SJCRH30 (cell line): ENCODE results near the gene GRK5. TPM values are rescaled to one million over a fixed set of nuclear protein-coding genes. Genes with fewer than 3 reads are reported as not detected.
A peak's percentile ranks its signal among the peaks of the same experiment; 100 is the strongest.

Experiments
- DNase-seq, 2 experiments: peaks; one replicate each; pipeline ENCODE4 v3.0.0-alpha.2; 2015 to 2020
- H3K27ac ChIP-seq: fragments of 250-450 bp; sonication (Bioruptor Pico); 2 replicates; pipeline ENCODE4 v1.5.1; 2020; ENCODE audit warnings: mild to moderate bottlenecking, moderate library complexity
- H3K27me3 ChIP-seq: fragments of 250-450 bp; sonication (Bioruptor Pico); 2 replicates; pipeline ENCODE4 v1.5.1; 2020; ENCODE audit warnings: mild to moderate bottlenecking, moderate library complexity
- H3K36me3 ChIP-seq: fragments of 250-450 bp; sonication (Bioruptor Pico); 2 replicates; pipeline ENCODE4 v1.5.1; 2020; ENCODE audit warnings: mild to moderate bottlenecking, moderate library complexity
- H3K4me1 ChIP-seq: fragments of 250-450 bp; sonication (Bioruptor Pico); 2 replicates; pipeline ENCODE4 v1.5.1; 2020; ENCODE audit warnings: mild to moderate bottlenecking, moderate library complexity
- H3K4me3 ChIP-seq: fragments of 250-450 bp; sonication (Bioruptor Pico); 2 replicates; pipeline ENCODE4 v1.5.1; 2020; ENCODE audit warnings: mild to moderate bottlenecking, moderate library complexity
- H3K9me3 ChIP-seq: fragments of 250-450 bp; sonication (Bioruptor Pico); replicated peaks from 2 replicates; pipeline ENCODE4 v1.5.1; 2020; ENCODE audit warnings: mild to moderate bottlenecking, moderate library complexity
- total RNA-seq: library from RNA; depleted of rRNA; stranded (reverse); fragments of >200 nt; shearing (Covaris generic); gene quantifications from 2 replicates; pipeline ENCODE4 v1.2.3, GENCODE V29; 2014

Gene GRK5
- total RNA-seq, 1 experiment from 2014 or later, result 4.4 TPM

DNA sequence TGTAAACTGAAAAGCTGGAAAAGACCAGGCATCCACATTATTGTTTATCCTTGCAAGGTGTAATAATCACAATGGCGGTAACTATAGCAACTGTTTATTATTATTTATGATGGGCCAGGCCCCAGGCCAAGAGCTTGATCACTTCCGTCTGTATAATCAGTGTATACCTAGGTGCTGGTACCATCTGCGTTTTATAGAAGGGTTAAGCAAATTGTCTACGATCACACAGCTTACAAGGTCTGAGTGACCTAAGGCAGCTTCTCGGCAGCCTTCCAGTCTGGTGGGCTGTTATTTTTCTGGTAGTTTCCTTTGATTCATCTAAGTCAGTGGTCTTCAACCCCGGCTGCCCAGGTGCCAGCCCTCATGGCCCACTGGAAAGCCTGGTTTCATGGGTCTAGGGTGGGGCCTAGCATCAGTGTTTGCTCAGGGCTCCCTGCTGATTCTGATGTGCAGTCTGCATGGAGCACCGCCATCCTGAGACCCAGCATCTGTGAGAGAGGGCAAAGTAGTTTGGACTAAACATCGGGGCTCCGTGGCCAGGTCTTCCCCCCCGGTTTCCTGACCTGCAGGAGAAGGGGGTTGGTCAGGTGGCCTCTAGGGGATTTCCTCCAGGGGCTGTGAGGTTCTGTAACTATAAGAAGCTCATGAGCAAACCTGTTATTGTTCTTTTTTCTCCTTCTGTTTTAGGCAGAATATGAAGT, 188.8 kb downstream of the GRK5 start:
- peaks cover 10% of the 10 kb centered on the region; the same call in 1 of the 2 replicates for H3K4me1 ChIP-seq
- no peak for DNase-seq
- no peaks in the 10 kb centered on the region for H3K36me3 ChIP-seq
- H3K4me3 ChIP-seq, result no peak overlapping the region
- H3K9me3 ChIP-seq, result no peaks in the 10 kb centered on the region
- no peak overlapping the region for H3K27ac ChIP-seq
- H3K27me3 ChIP-seq, result no peaks in the 10 kb centered on the region

DNA sequence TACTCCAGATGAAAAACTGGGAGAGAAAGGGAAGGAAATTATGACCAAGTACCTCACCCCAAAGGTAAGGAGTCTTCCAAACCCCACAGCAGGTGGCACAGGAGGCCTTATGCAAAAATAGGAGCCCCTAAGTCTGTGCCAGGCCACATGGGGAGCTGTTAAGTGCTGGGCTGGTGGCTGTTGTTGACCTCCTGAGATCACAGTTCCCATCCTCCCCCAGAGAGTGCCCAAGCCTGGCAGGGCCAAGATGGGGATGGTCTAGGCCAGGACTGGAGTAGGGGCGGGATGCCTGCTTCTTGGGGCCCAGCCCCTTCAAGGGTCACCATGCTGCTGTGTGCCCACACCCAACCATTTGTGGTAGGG, 189.3 kb downstream of the GRK5 start:
- no peaks in the 10 kb centered on the region for H3K9me3 ChIP-seq
- no peaks in the 10 kb centered on the region for H3K27me3 ChIP-seq
- no peak overlapping the region for H3K27ac ChIP-seq
- DNase-seq, result no peak
- H3K4me3 ChIP-seq, result no peak overlapping the region
- H3K4me1 ChIP-seq, result peaks cover 10% of the 10 kb centered on the region; the same call in 1 of the 2 replicates
- H3K36me3 ChIP-seq, result no peaks in the 10 kb centered on the region

DNA sequence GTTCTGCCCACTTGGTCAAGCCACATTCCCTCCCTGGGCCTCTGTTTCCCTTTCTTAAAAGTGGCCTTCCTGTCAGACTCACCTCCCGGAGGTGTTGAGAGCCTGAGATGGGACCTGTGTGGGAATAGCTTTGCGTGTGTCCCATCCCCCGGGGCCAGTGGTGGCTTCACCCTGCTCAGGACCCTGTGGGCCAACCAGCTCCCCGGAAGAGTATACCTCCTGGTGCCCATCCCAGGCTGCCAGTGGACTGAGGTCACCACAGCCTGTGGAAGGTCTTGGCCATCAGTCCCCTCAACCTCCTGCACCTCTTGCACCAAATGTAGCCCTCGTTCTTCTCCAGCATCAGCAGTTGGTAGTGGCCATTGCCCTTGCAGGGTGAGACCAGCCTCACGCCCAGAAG, 190.0 kb downstream of the GRK5 start:
- Histone ChIP-seq H3K27me3 (no peaks in the 10 kb centered on the region), H3K4me3 (no peak overlapping the region), H3K4me1 (peaks cover 10% of the 10 kb centered on the region; the same call in 1 of the 2 replicates), H3K9me3 (no peaks in the 10 kb centered on the region), H3K36me3 (no peaks in the 10 kb centered on the region), H3K27ac (no peak overlapping the region)
- DNase-seq, result no peak

DNA sequence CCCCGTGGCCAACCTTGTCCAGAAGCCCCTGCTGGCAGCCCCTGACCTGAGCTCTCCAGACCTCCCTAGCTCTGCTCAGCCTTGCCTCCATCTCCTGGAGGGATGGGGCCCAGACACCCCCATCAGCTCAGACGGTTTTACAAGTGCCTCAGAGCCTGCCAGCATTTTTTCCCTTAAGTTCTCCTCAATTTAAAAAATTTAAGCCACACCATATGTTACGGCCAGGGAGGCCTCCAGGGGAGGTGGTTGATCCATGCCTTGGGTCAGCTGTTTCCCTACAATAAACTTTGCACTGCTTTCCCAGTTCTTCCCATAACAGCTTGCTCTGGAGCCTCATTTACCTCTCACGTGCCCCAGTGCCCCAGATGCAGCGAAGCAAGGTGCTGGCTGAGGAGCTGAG, 191.6 kb downstream of the GRK5 start:
- DNase-seq, result peak; percentile 41 to 58
- H3K36me3 ChIP-seq, result no peaks in the 10 kb centered on the region
- peaks cover 10% of the 10 kb centered on the region; the same call in 1 of the 2 replicates for H3K4me1 ChIP-seq
- H3K27ac ChIP-seq, result no peak overlapping the region
- H3K9me3 ChIP-seq, result no peaks in the 10 kb centered on the region
- no peaks in the 10 kb centered on the region for H3K27me3 ChIP-seq
- no peak overlapping the region for H3K4me3 ChIP-seq

DNA sequence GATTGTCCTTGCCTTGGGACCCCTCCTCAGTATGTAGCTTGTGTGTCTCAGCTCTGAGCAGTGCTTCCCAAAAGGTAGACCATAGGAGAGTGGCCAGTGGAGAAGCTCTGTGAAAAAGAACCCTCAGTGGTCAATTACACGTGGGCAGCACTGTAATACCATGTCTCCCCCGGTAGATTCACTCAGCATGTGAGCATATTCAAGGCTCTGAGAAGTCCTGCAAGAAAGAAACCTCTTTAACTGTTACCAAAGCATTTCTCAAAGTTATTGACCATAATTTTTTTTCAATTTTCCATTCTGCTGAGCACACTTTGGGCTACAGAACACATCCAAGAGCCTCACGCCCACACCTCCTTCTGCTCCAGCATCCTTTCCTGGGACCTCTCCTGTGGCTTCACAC, 192.1 kb downstream of the GRK5 start:
- H3K9me3 ChIP-seq, result no peaks in the 10 kb centered on the region
- H3K4me3 ChIP-seq, result no peak overlapping the region
- H3K27ac ChIP-seq, result no peak overlapping the region
- no peaks in the 10 kb centered on the region for H3K36me3 ChIP-seq
- DNase-seq, result no peak
- no peaks in the 10 kb centered on the region for H3K27me3 ChIP-seq
- peaks cover 10% of the 10 kb centered on the region; the same call in 1 of the 2 replicates for H3K4me1 ChIP-seq

DNA sequence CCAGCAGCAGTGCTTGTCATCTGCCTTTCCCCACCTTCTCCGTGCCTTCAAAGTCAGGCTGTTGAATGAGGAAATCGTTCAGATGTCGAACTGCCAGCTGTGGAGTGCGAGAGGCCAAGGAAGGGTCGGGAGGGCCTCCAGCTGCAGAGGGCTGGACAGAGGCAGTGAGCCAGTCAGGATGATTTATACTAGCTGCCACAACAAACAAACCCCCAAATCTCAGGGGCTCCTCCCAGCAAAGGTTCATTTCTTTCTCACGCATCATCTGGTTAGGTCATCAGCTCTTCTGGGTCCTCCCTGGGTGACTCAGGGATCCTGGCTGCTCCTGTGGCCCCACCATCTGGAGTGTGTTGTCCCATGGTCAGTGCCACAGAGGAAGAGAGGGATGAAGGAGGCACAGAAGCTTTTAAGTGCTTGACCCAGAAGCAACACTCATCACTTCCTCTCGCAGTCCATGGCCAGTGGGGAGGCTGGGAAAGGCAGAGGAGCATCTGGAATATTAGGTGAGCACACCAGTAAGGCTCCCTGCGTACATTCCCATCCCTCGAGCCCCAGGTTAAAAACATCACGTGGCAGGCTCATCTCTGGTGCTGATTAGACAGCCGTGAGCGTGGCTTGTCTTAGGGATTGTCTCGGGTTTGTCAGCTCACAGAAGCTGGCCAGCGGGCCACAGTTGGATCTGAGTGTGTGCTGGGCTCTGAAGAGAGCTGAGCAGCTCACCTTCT, 194.5 kb downstream of the GRK5 start:
- H3K4me1 ChIP-seq, result peaks cover 10% of the 10 kb centered on the region; the same call in 1 of the 2 replicates
- no peak overlapping the region for H3K4me3 ChIP-seq
- DNase-seq, result peak in 1 of 2 experiments; percentile 18
- H3K36me3 ChIP-seq, result no peaks in the 10 kb centered on the region
- no peak overlapping the region for H3K27ac ChIP-seq
- H3K27me3 ChIP-seq, result no peaks in the 10 kb centered on the region
- no peaks in the 10 kb centered on the region for H3K9me3 ChIP-seq

DNA sequence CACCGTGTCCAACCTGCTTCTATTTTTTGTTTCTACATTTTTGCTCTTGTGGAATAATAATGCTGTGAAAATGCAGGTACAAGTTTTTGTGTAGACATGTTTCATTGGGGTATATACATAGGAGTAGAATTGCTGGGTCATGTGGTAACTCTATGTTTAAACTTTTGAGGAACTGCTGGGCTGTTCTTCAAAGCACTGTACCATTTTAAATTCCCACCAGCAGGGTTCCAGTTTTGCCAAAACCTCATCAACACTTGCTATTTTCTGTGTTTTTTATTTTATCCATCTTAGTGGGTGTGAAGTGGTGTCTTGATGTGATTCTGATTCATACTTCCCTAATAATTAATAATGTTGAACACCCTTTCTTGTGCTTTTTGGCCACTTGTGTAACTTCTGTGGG, 196.6 kb downstream of the GRK5 start:
- no peak overlapping the region for H3K4me3 ChIP-seq
- no peaks in the 10 kb centered on the region for H3K36me3 ChIP-seq
- no peak for DNase-seq
- H3K27me3 ChIP-seq, result no peaks in the 10 kb centered on the region
- no peak overlapping the region for H3K27ac ChIP-seq
- no peaks in the 10 kb centered on the region for H3K9me3 ChIP-seq
- H3K4me1 ChIP-seq, result peaks cover 6% of the 10 kb centered on the region; the same call in 1 of the 2 replicates

DNA sequence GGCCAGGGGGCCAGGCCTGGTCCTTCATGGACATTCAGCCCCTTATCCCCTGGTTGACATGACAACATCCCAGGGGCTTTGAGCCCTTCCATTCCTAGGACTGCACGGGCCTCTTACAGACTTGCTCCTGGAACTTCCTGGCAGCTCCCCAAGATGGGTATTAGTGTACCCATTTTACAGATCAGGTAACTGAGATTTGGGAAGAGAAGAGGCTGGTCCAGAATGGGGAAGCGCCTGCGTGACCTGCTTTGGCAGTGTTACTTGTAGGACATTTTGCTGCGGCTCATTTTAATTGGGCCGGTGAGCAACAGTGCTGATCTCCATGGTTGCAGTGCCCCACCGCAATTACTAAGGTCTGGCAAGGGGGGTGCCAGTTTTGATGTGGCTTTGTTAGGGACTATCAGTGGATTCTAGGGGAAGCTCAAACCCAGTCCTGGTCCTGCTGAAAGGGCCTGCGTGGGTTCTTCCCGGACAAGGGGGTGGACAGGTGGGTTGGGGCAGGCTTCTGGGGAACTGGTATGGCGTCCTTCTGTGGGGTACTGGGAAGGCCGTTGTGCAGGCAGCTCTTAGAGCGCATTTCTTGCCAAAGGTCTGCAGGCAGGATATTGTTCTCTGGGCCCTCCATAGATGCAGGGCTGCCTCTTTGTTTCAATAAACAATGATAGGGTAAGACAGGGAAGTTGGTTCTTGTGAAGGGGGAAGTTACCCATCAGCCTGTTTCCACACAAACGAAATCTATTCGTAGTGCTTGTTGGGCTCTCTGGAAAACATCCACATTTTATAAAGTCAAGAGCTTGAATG, 197.5 kb downstream of the GRK5 start:
- Histone ChIP-seq H3K4me3 (no peak overlapping the region), H3K27me3 (no peaks in the 10 kb centered on the region), H3K27ac (no peak overlapping the region), H3K36me3 (no peaks in the 10 kb centered on the region), H3K9me3 (no peaks in the 10 kb centered on the region), H3K4me1 (peaks cover 8% of the 10 kb centered on the region)
- DNase-seq, result no peak

DNA sequence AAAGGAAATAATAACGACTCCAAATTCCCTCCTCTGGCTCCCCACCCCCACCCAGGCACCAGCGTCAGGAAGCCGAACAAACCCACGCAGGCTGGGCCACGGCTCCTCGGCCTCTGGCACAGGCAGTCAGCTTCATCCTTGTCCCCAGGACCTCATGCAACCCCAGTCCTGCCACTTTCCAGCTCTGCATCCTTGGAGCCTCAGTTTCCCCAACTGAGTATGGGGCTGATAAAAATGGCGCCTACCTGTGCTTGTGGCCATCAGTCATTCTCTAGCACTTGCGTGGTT, 198.1 kb downstream of the GRK5 start:
- H3K36me3 ChIP-seq, result no peaks in the 10 kb centered on the region
- no peaks in the 10 kb centered on the region for H3K27me3 ChIP-seq
- no peaks in the 10 kb centered on the region for H3K9me3 ChIP-seq
- peaks cover 12% of the 10 kb centered on the region for H3K4me1 ChIP-seq
- no peak for DNase-seq
- no peak overlapping the region for H3K27ac ChIP-seq
- H3K4me3 ChIP-seq, result no peak overlapping the region

DNA sequence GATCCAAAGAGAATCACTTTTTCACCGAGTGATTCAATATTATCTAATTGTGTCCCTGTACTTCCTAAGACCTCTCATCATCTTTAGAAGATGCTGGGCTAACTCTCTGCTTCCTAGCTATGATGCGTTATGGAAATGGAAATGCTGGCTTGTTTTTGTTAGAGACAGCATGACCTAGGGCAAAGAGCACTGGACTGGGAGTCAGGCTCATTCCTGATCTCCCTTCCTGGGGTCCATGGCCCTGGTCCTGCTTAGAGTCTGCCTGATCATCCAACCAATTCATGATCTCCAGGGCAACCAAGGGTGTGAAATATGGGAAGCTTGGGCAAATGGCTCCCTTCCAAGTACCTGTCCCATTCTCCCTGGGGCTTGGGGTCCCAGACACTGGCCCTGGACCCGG, 198.8 kb downstream of the GRK5 start:
- no peak overlapping the region for H3K27ac ChIP-seq
- no peak overlapping the region for H3K4me3 ChIP-seq
- H3K27me3 ChIP-seq, result no peaks in the 10 kb centered on the region
- H3K4me1 ChIP-seq, result peaks cover 12% of the 10 kb centered on the region
- DNase-seq, result no peak
- no peaks in the 10 kb centered on the region for H3K36me3 ChIP-seq
- no peaks in the 10 kb centered on the region for H3K9me3 ChIP-seq

DNA sequence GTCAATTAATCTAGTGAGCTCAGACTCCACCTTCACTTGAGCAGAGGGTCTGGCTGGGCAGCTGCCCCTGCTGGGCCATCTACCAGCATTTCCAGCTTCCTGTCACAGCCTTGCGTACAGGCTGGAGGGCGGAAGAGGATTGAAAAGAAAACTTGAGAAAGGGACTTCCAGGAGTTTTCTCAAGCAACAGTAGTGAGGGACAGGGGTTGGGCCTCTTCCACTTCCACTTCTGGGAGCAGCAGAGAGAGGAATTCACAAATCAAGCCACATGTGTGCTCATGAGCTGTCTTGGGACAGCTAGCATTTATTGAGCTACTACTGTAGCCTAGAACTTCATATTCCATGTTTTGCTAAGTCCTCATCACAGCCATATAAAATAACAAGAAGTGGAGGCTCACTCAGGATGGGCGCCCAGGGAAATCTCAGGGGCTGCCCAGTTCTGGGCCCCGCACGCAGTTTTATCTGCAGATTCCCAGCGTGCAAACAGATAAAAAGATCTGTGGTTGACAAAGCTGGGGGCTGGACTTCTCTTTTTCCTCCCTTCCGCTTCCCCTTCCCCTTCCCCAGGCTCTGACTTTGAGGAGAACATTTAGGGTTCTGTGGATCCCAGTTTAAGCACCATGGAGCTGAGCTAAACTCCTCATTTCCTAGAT, 199.4 kb downstream of the GRK5 start:
- Histone ChIP-seq H3K36me3 (no peaks in the 10 kb centered on the region), H3K9me3 (no peaks in the 10 kb centered on the region), H3K4me1 (peaks cover 12% of the 10 kb centered on the region), H3K27me3 (no peaks in the 10 kb centered on the region), H3K27ac (no peak overlapping the region), H3K4me3 (no peak overlapping the region)
- no peak for DNase-seq

DNA sequence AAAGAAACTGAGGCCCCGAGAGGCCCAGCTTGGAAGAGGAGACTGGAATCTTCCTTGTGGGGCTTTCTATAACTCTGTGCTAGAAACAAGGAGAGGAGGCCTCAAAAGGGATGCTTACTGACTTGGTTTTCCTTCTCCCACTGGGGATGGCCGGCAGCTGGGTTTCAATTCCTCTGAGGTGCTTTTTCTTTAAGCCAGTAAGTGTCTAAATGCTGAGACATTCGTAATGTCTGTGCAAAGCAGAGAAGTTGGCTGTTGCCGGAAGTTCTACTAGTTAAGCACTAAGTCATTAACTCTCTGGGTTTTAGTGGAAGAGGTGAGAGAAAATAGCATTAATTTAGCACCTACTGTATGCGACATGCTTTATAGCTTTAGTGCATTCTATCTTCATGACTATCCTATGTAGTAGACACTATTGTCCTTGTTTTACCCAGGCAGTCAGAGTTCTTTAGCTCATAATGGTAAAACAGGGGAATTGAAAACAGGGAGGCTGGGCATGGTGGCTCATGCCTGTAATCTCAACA, 199.9 kb downstream of the GRK5 start:
- peaks cover 17% of the 10 kb centered on the region for H3K4me1 ChIP-seq
- H3K27ac ChIP-seq, result no peak overlapping the region
- H3K4me3 ChIP-seq, result no peak overlapping the region
- no peaks in the 10 kb centered on the region for H3K9me3 ChIP-seq
- no peaks in the 10 kb centered on the region for H3K36me3 ChIP-seq
- H3K27me3 ChIP-seq, result no peaks in the 10 kb centered on the region
- no peak for DNase-seq

DNA sequence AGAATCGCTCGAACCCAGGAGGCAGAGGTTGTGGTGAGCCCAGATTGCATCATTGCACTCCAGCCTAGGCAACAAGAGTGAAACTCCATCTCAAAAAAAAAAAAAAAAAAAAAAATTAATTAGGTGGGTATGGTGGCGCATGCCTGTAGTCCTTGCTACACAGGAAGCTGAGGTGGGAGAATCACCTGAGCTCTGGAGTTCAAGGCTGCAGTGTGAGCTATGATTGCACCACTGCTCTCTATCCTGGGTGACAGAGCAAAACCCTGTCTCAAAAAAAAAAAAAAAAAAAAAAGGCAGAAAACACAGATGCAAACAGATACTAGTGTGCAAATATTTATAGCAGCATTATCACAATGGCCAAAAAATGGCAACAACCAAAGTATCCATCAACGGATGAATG, 200.7 kb downstream of the GRK5 start:
- Histone ChIP-seq H3K27ac (no peak overlapping the region), H3K36me3 (no peaks in the 10 kb centered on the region), H3K4me3 (no peak overlapping the region), H3K4me1 (peaks cover 24% of the 10 kb centered on the region), H3K27me3 (no peaks in the 10 kb centered on the region), H3K9me3 (no peaks in the 10 kb centered on the region)
- no peak for DNase-seq

DNA sequence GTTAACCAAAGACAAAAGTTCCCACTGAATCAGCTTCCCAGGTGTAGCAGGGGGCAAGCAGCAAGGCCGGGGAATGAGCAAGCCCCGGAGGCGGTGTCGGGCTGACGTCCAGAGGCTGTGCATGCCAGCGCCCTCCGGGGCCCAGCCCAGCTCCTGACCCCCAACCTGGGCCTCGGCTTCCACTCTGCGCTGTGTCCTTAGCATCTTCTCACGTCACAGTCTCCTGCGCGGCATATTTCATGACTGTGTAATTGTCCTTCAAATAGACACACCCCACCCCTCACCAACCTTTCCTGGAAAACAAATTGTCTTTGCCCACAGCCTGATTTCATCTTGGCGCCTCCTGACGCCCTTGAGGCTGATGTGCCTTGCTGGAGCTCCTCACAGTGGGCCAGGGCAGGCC, 201.6 kb downstream of the GRK5 start:
- peaks cover 33% of the 10 kb centered on the region for H3K4me1 ChIP-seq
- H3K36me3 ChIP-seq, result no peaks in the 10 kb centered on the region
- H3K27ac ChIP-seq, result no peak overlapping the region
- DNase-seq, result no peak
- H3K27me3 ChIP-seq, result no peaks in the 10 kb centered on the region
- H3K9me3 ChIP-seq, result no peaks in the 10 kb centered on the region
- no peak overlapping the region for H3K4me3 ChIP-seq

DNA sequence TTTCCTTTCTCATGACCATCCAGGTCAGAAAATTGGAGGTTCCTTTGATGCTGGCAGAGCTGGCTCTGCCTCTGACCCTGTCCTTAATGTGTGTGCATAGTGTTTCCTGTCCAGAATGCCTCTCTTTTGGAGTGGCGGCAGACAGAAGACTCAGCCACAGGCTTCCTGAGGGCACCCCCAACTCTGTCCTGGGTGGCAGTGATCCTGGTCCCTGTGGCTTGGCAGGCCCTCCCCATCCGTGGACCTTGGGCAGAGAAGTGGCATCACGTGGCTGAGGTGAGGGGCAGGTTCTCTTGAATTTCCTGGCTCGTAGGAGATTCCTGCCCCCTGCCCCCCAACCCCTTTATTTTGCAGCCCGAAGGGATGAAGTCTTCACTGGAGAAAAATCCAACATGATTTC, 202.0 kb downstream of the GRK5 start:
- no peaks in the 10 kb centered on the region for H3K9me3 ChIP-seq
- no peak overlapping the region for H3K4me3 ChIP-seq
- H3K4me1 ChIP-seq, result peaks cover 37% of the 10 kb centered on the region
- DNase-seq, result no peak
- no peak overlapping the region for H3K27ac ChIP-seq
- no peaks in the 10 kb centered on the region for H3K36me3 ChIP-seq
- H3K27me3 ChIP-seq, result no peaks in the 10 kb centered on the region
